ENCODE results near the gene RNLS.

- TF ChIP-seq CTCF (IDR thresholded peaks at IDR 0.05) (no peak), POLR2A (IDR thresholded peaks at IDR 0.05) (no peak)
Observed at GRCh38 chr10:88424881-88425280, 158.2 kb downstream of the RNLS start.

Data from vagina (tissue), 2 donors.